ENCODE results near the gene BORCS6.

Gene BORCS6

GRCh38 chr17:8210761-8211458 is 20.9 kb upstream of the BORCS6 start:
- DNase-seq: no peak

GRCh38 chr17:8209907-8210760 is 20.2 kb upstream of the BORCS6 start, which contains the start of gene AURKB:
Gene AURKB (minus strand): TSS chr17:8210575. CDS start chr17:8210224, 351 bp downstream.
- DNase-seq: peak; percentile 85 to 92

GRCh38 chr17:8206536-8206935 is 16.6 kb upstream of the BORCS6 start:
- no peak for DNase-seq

- DNase-seq: no peak
Observed at GRCh38 chr17:8204761-8205555, 15.0 kb upstream of the BORCS6 start.

DNA sequence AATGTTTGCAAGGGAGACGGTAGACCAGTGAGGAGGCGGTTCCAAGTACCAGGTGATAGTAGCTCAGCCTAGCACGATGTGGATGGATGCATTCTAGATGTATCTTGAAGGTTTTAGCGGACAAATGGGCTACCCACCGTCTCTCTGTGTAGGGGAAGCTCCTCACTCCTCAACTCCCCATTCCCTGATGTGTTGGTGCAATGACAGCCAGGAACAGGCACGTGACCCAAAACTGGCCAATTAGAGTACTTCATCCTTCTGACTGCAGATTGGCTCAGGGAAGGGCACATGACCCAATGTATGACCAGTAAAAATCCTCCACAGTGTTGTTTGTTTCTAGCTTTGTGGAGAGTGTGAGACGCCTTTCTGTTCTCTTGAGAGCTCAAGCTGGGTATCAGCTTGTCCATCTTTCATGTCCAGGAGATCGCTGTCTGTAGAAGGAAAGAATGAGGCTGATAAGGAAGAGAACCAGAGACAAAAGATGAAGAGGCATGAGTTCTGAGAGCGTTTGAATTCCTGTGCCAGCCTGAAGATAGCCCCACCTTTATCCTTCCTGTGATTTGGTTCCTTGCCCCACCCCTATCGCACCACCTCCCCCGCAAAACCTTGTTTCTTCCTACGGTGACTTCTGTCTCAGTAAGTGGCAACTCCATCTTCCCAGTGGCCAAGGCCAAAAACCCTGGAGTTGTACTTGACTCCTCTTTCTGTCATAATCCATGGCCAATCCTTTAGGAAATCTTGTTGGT is 2.3 kb upstream of the BORCS6 start:
- peak; percentile 27 to 36 for DNase-seq

DNA sequence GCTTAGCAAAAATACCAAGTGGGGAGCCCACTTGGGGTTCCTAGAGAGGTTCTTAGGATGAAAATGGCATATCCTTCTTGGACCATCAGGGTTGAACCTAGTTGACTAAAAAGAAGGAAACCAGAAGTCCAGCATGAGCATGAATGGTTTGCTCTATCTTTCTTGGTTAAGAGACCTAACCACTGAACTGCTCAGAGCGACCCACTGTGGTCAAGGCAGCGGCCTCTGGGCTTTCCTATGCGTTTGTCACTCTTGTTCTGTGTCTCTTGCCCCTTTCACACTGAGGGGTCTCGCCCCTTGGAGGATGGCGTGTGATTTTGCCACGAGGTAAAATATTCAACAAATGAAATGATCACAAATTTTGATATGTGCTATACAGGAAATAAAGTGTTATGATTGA is 526 bp upstream of the BORCS6 start:
- DNase-seq: no peak

GRCh38 chr17:8189041-8189710 is 804 bp downstream of the BORCS6 start:
- peak in 1 of 2 experiments; percentile 7 for DNase-seq

DNA sequence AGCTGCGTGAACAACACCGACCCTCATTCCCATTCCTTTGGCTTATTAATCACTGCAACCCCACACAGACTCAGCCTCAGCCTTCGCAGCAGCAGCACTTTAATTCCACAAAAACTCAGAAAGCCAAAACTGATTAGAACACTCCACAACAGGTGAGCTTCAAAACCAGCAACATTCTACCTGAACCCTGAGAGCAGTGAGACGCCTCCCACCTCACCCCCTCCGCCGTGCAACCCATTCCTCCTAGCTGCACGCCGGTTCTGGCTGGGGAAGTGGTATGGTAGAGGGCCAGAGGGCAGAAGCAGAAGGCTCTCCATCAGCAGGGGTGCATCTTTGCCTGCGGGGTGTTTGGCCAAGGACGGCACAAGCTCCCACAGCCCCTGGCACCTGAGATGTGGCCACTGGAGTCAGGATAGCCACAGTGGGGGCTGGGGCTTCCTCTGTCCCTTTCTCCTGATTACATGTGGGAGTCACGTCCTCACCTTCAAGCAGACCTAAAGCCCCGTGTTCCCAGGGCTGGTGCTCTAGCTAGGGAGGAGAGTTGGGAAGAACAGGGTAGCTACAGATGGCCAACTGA is 1.6 kb downstream of the BORCS6 start:
- DNase-seq: no peak

GRCh38 chr17:8187517-8188262 is 2.3 kb downstream of the BORCS6 start:
- peak; percentile 91 to 92 for DNase-seq

DNA sequence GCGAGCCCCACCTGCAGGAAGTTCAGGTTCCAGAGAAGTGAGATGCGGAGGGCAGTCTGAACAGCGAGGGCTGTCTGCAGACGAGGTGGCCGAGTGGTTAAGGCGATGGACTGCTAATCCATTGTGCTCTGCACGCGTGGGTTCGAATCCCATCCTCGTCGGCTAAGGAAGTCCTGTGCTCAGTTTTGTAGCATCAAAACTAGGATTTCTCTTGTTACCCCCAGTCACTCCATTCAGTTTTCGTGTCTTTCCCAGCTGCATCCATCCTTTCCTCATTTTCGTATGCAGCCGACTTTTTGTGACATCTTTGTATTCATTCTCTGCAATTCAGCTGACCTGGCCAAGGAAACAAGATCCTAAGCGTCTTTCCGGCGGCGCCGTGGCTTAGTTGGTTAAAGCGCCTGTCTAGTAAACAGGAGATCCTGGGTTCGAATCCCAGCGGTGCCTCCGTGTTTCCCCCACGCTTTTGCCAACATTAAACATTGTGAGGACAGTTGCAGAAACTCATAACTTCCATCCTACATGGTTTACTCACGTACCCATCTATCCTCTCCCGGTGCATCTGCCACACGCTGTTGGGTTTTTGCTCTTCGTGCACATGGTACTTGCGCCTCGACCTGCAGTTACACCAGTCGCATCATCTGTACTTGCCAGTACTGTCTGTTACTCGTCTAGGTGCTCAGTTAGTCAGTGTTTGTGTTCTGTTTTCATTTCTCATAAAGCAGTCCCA is 3.0 kb downstream of the BORCS6 start:
- peak; percentile 93 to 96 for DNase-seq

- DNase-seq: no peak
Observed at GRCh38 chr17:8186446-8186786, 3.6 kb downstream of the BORCS6 start.

DNA sequence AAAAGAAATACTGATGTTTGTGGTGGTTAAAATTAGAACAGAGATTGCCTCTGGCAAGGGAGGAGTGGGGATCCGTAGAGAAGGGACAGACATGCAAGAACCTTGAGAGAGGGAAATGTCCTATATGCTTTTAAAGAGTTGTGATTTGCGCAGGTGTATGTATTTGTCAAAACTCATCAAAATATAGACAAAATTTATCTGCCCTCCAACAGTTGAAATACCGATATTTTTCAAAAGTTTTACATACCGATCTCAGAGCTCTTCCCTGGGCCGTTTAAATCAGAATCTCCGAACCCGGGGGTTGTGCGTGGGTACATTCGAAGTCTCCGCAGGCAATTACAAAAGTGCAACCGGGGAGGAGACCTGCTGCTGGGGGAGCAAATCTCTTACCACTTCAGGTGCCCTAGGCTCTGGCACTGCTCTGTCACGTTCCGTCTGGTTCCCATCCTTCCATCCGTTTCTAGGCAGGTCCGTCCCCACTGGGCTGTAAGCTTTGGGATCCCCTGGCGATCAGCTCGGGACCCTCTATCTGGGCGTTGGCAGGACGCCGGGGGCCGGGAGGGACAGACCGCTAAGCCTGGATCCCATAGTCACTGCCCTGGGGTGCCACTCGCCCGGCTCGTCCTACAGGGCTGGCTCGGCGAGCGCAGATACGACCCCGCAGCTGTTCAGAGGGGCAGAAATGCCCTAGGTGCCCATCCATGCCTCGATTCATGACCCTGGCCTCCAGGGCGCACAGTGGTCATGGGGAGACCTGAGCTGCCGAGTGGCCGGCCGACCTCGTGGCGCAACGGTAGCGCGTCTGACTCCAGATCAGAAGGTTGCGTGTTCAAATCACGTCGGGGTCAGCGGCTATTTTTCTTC is 4.2 kb downstream of the BORCS6 start:
- peak; percentile 86 to 96 for DNase-seq

DNA sequence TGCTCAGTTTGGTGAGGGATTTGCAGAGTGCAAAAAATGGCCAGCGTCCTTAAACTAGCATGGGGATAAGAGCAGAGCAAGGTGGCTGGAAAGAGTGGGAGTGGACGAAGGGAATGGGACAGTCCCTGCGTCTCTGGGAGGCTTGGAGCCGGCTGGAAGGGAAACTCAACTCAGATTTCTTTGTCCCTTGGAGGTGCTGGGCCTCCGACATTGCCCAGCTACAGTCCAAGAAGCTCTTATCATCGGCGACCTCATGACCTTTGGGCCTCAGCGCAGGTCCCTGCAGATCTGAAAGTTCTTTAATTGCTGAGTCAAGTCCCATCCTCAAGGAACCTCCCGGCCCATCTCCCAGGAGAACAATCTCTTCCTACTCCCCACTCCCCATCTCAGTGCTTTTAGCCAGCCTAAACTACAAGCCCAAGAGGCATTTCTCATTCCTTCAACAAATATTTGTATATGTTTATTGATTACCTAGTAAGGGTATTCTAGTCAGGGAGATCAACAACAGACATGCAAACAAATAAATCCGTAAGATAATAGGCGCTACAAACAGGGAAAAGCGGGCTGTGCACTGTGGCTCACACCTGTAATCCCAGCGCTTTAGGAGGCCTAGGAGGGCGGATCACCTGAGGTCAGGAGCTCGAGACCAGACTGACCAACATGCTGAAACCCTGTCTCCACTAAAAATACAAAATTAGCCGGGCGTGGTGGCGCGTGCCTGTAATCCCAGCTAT is 12.8 kb downstream of the BORCS6 start:
- no peak for DNase-seq

DNA sequence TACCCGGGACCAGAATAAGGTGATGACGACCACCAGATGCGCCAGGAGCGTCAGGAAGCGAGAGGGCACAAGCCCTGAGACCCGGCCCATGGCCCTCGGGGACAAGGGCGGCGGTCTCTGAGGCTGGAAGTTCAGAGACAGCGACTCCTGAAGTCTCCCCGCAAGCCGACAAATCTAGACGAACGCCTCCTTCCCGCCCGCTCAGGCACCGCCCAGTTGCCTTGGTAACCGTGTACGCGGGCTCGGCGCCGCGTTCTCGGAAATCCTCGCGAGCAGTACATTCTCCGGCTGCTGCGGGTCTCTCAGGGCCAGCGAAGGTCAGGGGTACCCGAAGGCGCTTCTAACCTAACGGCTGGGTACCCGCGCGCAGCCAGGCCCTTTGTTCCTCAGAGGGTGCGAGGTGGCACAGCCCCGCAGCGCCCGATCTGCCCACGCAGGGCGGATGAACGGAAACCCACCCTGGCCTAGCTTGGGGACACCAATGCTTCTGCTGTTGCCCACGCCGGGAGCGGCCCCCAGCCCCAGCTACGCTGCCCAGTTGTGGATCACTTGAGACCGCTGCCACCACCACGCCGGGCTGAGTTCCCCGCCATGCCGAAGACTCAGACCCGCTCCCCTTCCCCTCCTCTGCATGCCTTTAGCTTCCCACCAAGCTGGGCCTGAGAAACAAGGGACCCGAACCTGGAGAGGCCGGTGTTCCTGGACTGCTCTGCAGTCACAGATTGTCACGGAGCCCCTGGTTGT is 13.6 kb downstream of the BORCS6 start, which contains the start of gene TMEM107:
Gene TMEM107, minus strand, starts transcription at position 184 of the 744 bp plus-strand sequence. Its CDS starts 94 bp downstream, at position 90.
- peak; percentile 81 to 85 for DNase-seq

DNA sequence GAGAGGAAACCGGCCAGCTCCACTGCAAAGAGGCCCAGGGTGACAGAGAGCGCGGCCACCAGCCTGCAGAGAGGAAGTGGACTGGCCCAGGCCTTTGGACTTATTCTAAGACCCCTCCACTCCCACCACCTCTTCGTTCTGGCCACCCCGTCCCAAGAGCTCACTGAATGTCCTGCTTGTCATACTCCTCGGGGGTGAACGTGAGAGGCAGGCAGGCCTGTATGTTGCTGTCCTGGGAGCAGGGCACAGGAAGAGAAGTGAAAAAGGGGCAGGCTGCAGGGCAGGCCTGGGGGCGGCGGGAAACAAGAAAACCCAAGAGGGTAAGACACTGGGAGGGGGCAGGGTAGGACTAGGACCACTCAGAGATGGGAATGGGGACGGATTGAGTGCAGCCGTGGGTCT is 14.2 kb downstream of the BORCS6 start:
- no peak for DNase-seq

GRCh38 chr17:8173871-8174322 is 16.1 kb downstream of the BORCS6 start:
- DNase-seq: no peak
